Measurements from ENCODE around the gene JAKMIP1. TPM values are rescaled to one million over a fixed set of nuclear protein-coding genes. Genes with fewer than 3 reads are reported as not detected.

Gene JAKMIP1
- polyA plus RNA-seq, 2 donors, result 0.13 to 0.31 TPM

DNA sequence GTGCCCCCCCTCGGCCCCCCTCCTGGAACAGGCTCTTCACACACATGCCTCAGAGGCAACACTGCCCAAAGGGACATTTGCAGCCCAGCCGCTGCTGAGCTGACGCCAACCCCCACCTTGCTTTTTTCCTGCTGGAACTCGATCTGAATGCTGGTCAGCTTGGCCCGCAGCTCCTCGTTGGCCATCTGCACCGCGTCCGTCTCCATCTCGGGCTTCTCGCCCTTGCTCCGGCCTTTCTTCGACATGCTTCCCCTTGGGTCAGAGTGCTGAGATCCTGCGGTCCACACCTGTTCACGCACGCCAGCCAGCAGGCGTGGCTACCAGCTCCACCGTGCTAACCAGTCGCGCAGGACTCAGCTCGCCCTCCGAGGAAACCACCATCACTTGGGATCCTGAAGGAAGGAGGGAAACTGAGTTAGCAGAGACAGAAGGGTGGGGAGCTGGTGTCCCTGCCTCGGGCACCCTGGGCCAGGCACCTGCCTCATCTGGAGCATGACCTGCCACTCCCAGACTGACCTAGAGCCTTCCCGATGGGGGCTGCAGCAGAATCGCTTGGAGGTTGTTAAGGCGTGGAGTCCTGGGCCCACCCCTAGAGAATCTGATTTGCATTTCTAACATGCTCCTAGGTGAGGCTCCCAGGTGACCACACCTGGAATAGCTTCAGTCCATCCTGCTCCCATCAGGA lies 87.6 kb downstream of the JAKMIP1 start:
- Histone ChIP-seq H3K4me1 (ENCODE audit: control insufficient read depth in 2 of 2, insufficient read depth in 2 of 2, low read length in 1 of 2) (peaks cover 0 to 2% of the 10 kb centered on the region in 2 donors), H3K27me3 (ENCODE audit: control insufficient read depth in 1 of 2, insufficient read depth in 2 of 2, low read length in 2 of 2) (peaks cover 0 to 3% of the 10 kb centered on the region in 2 donors), H3K27ac (ENCODE audit: low read depth in 2 of 2, low read length in 1 of 2) (no peak overlapping the region), H3K4me3 (ENCODE audit: low read depth in 1 of 2, low read length in 2 of 2) (no peak overlapping the region), H3K9me3 (ENCODE audit: control insufficient read depth in 2 of 2, insufficient read depth in 1 of 2, low read depth in 1 of 2, low read length in 1 of 2) (no peaks in the 10 kb centered on the region), H3K36me3 (ENCODE audit: control insufficient read depth in 2 of 2, insufficient read depth in 2 of 2, low read length in 1 of 2) (no peaks in the 10 kb centered on the region)
- WGBS, 2 donors, result 73% methylated on average over 26 of the region's 26 CpGs

DNA sequence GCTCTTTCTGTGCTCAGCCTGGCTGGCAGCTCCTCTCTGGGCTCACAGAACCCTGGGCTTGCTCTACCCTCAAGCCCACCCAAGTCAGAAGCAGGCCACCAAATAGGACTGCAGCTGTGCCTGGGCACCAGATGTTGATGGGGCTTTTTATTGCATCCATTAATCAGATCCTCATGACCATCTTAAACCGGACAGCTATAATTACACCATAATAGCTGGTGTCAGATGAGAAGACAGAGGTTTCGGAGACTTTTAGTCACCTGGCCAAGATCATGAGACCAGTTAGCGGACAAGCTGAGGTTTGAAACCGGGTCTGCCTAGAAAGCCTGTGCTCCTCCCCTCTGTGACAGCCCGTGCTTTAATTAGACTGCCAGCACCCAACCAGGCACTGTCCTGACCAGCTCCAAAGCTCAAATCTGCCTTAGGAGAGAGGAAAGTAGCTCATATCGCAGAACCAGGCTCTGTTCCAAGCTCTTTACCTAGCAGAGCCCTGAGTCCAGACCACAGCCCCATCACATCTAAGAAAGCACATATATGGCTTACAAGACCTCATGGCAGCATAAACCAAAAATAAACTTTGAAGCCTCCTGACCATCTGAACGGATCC lies 88.9 kb downstream of the JAKMIP1 start:
- Histone ChIP-seq H3K4me1 (ENCODE audit: control insufficient read depth in 2 of 2, insufficient read depth in 2 of 2, low read length in 1 of 2) (peaks cover 0 to 2% of the 10 kb centered on the region in 2 donors), H3K4me3 (ENCODE audit: low read depth in 1 of 2, low read length in 2 of 2) (no peak overlapping the region), H3K36me3 (ENCODE audit: control insufficient read depth in 2 of 2, insufficient read depth in 2 of 2, low read length in 1 of 2) (no peaks in the 10 kb centered on the region), H3K27ac (ENCODE audit: low read depth in 2 of 2, low read length in 1 of 2) (no peak overlapping the region), H3K9me3 (ENCODE audit: control insufficient read depth in 2 of 2, insufficient read depth in 1 of 2, low read depth in 1 of 2, low read length in 1 of 2) (no peaks in the 10 kb centered on the region), H3K27me3 (ENCODE audit: control insufficient read depth in 1 of 2, insufficient read depth in 2 of 2, low read length in 2 of 2) (peaks cover 0 to 3% of the 10 kb centered on the region in 2 donors)
- WGBS, 2 donors, result 68 to 79% methylated on average over 7 of the region's 7 CpGs

DNA sequence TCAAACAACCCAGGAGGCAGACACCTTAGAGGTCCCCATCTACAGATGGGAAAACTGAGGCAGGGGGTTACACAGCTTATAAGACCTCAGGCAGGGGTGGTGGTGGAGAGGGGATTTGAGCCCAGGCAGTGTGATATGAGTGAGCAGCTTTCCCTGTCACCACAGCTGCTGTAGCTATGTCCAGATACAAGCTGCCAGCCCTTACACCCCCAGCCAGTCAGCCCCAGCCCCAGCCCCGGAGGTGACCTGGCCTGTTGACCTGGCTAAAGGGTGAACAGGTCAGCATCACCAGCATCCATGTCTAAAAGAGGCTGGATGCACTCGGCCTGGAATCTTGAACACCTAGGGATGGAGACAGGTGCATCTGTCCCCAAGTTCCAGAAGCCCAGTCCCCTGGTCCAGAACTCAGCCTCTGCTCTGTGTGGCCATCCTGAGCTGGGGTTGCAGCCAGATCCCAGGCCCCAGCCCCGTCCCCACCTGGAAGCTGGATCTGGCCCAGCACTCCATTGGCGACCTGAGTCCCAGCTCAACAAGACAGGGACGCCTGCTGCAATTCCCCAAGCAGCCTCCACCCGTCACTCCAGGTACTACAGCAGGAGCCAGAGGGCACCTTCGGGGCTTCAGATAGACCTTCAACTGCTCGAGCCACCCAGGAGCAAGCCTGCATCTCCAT lies 89.5 kb downstream of the JAKMIP1 start:
- 72 to 78% methylated on average over 8 of the region's 8 CpGs for WGBS, 2 donors
- peaks cover 0 to 2% of the 10 kb centered on the region in 2 donors for H3K4me1 ChIP-seq (ENCODE audit: control insufficient read depth in 2 of 2, insufficient read depth in 2 of 2, low read length in 1 of 2)
- H3K4me3 ChIP-seq (ENCODE audit: low read depth in 1 of 2, low read length in 2 of 2), result no peak overlapping the region
- H3K36me3 ChIP-seq (ENCODE audit: control insufficient read depth in 2 of 2, insufficient read depth in 2 of 2, low read length in 1 of 2), result no peaks in the 10 kb centered on the region
- peaks cover 0 to under 1% of the 10 kb centered on the region in 2 donors for H3K9me3 ChIP-seq (ENCODE audit: control insufficient read depth in 2 of 2, insufficient read depth in 1 of 2, low read depth in 1 of 2, low read length in 1 of 2)
- H3K27ac ChIP-seq (ENCODE audit: low read depth in 2 of 2, low read length in 1 of 2), result no peak overlapping the region
- H3K27me3 ChIP-seq (ENCODE audit: control insufficient read depth in 1 of 2, insufficient read depth in 2 of 2, low read length in 2 of 2), result peaks cover 0 to 3% of the 10 kb centered on the region in 2 donors

DNA sequence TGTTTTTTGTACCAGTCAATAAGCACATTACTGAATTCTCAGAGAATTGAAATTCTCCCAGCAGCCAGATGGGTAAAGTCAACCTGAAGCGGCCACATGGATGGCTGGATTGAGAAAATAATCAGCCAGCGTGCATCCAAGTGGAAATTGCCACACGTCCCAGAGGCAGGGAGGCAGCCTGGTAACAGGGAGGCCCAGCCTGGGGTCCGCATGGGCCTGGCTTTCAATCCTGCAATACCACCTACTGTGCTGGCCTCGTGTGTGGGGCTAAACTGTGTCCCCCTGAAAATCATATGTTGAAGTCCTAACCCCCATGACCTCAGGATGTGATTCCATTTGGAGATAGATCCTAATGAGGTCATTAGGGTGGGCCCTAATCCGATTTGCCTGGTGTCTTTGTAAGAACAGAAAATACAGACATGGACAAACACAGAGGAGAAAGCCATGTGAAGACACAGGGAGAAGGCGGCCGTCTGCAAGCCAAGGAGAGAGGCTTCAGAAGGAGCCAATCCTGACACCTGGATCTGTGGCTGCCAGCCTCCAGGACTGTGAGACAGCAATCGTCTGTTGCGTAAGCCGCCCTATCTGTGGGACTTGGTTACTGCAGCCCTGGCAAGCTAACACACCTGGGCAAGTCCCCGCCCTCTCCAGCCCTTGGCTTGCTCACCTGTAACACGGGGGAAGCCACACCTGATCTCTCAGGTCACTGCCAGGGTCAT lies 90.3 kb downstream of the JAKMIP1 start:
- peaks cover 0 to 3% of the 10 kb centered on the region in 2 donors for H3K27me3 ChIP-seq (ENCODE audit: control insufficient read depth in 1 of 2, insufficient read depth in 2 of 2, low read length in 2 of 2)
- H3K36me3 ChIP-seq (ENCODE audit: control insufficient read depth in 2 of 2, insufficient read depth in 2 of 2, low read length in 1 of 2), result no peaks in the 10 kb centered on the region
- peaks cover 0 to 2% of the 10 kb centered on the region in 2 donors for H3K4me1 ChIP-seq (ENCODE audit: control insufficient read depth in 2 of 2, insufficient read depth in 2 of 2, low read length in 1 of 2)
- H3K4me3 ChIP-seq (ENCODE audit: low read depth in 1 of 2, low read length in 2 of 2), result no peak overlapping the region
- no peak overlapping the region for H3K27ac ChIP-seq (ENCODE audit: low read depth in 2 of 2, low read length in 1 of 2)
- 46 to 55% methylated on average over 13 of the region's 13 CpGs for WGBS, 2 donors
- peaks cover 0 to 5% of the 10 kb centered on the region in 2 donors for H3K9me3 ChIP-seq (ENCODE audit: control insufficient read depth in 2 of 2, insufficient read depth in 1 of 2, low read depth in 1 of 2, low read length in 1 of 2)

GRCh38 chr4:6107886-6108285 lies 92.5 kb downstream of the JAKMIP1 start:
- Histone ChIP-seq H3K27me3 (ENCODE audit: control insufficient read depth in 1 of 2, insufficient read depth in 2 of 2, low read length in 2 of 2) (peaks cover 0 to 3% of the 10 kb centered on the region in 2 donors), H3K9me3 (ENCODE audit: control insufficient read depth in 2 of 2, insufficient read depth in 1 of 2, low read depth in 1 of 2, low read length in 1 of 2) (peaks cover 0 to 5% of the 10 kb centered on the region in 2 donors), H3K4me3 (ENCODE audit: low read depth in 1 of 2, low read length in 2 of 2) (no peak overlapping the region), H3K36me3 (ENCODE audit: control insufficient read depth in 2 of 2, insufficient read depth in 2 of 2, low read length in 1 of 2) (no peaks in the 10 kb centered on the region), H3K4me1 (ENCODE audit: control insufficient read depth in 2 of 2, insufficient read depth in 2 of 2, low read length in 1 of 2) (no peaks in the 10 kb centered on the region), H3K27ac (ENCODE audit: low read depth in 2 of 2, low read length in 1 of 2) (no peak overlapping the region)
- WGBS, 2 donors, result 62 to 69% methylated on average over 4 of the region's 4 CpGs

- peaks cover 0 to 5% of the 10 kb centered on the region in 2 donors for H3K9me3 ChIP-seq (ENCODE audit: control insufficient read depth in 2 of 2, insufficient read depth in 1 of 2, low read depth in 1 of 2, low read length in 1 of 2)
- no peaks in the 10 kb centered on the region for H3K4me1 ChIP-seq (ENCODE audit: control insufficient read depth in 2 of 2, insufficient read depth in 2 of 2, low read length in 1 of 2)
- H3K27ac ChIP-seq (ENCODE audit: low read depth in 2 of 2, low read length in 1 of 2), result no peak overlapping the region
- H3K27me3 ChIP-seq (ENCODE audit: control insufficient read depth in 1 of 2, insufficient read depth in 2 of 2, low read length in 2 of 2), result no peaks in the 10 kb centered on the region
- H3K4me3 ChIP-seq (ENCODE audit: low read depth in 1 of 2, low read length in 2 of 2), result no peak overlapping the region
- no peaks in the 10 kb centered on the region for H3K36me3 ChIP-seq (ENCODE audit: control insufficient read depth in 2 of 2, insufficient read depth in 2 of 2, low read length in 1 of 2)
- WGBS, 2 donors, result 85% methylated on average over 14 of the region's 14 CpGs
Observed at GRCh38 chr4:6107114-6107791, 93.1 kb downstream of the JAKMIP1 start.

DNA sequence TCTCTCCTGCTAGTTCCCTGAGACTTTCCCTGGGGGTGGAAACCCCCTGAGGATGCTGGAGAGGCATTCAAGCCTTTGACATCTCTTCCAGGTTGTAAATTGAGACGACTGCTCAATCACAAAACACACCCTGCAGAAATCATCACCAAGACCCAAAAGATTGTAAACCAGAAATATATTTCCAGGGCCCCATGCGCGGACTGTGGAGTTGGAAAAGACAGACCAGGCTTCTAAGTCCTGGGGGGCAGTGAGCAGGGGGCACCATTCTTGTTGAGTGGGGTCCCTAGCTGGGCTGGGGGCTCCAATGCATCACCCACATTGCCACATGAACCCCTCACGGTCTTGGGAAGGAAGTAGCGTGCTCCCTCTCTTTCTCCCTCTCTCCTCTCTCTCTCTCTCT lies 94.2 kb downstream of the JAKMIP1 start:
- Histone ChIP-seq H3K36me3 (ENCODE audit: control insufficient read depth in 2 of 2, insufficient read depth in 2 of 2, low read length in 1 of 2) (no peaks in the 10 kb centered on the region), H3K27ac (ENCODE audit: low read depth in 2 of 2, low read length in 1 of 2) (no peak overlapping the region), H3K4me1 (ENCODE audit: control insufficient read depth in 2 of 2, insufficient read depth in 2 of 2, low read length in 1 of 2) (no peaks in the 10 kb centered on the region), H3K9me3 (ENCODE audit: control insufficient read depth in 2 of 2, insufficient read depth in 1 of 2, low read depth in 1 of 2, low read length in 1 of 2) (peaks cover 0 to 5% of the 10 kb centered on the region in 2 donors), H3K4me3 (ENCODE audit: low read depth in 1 of 2, low read length in 2 of 2) (no peak overlapping the region), H3K27me3 (ENCODE audit: control insufficient read depth in 1 of 2, insufficient read depth in 2 of 2, low read length in 2 of 2) (no peaks in the 10 kb centered on the region)
- WGBS, 2 donors, result 67 to 72% methylated on average over 5 of the region's 5 CpGs

DNA sequence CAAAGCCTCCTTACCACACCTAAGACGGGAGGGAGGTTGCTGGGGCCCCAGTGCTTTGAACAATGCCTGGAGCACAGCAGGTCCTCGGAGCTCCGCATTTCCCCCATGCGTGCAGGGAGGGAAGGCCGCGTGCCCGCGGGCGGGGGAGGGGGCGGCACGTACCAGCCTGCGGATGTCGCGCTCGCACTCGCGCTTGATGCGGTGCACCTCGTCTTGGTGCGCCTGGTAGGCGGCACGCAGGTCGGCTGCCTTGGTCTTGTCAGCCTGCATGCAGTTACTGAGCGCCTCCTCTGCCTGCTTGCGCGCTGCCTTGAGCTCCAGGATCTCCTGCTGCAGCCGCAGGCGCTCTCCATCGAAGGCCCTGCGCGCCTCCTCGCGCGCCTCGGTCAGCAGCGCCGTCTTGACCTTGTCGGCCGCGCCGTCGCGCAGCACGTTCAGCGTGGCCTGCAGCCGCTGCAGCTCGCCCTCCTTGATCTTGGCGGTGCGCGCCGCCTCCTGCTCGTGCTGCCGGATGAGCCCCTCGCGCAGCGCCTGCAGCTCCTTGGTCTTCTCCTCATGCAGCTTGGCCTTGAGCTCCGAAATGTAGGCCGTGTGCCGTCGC lies 94.9 kb downstream of the JAKMIP1 start:
- H3K27me3 ChIP-seq (ENCODE audit: control insufficient read depth in 1 of 2, insufficient read depth in 2 of 2, low read length in 2 of 2), result no peaks in the 10 kb centered on the region
- peaks cover 0 to 5% of the 10 kb centered on the region in 2 donors for H3K9me3 ChIP-seq (ENCODE audit: control insufficient read depth in 2 of 2, insufficient read depth in 1 of 2, low read depth in 1 of 2, low read length in 1 of 2)
- H3K4me1 ChIP-seq (ENCODE audit: control insufficient read depth in 2 of 2, insufficient read depth in 2 of 2, low read length in 1 of 2), result no peaks in the 10 kb centered on the region
- H3K36me3 ChIP-seq (ENCODE audit: control insufficient read depth in 2 of 2, insufficient read depth in 2 of 2, low read length in 1 of 2), result no peaks in the 10 kb centered on the region
- 55 to 68% methylated on average over 59 to 60 of the region's 60 CpGs for WGBS, 2 donors
- no peak overlapping the region for H3K27ac ChIP-seq (ENCODE audit: low read depth in 2 of 2, low read length in 1 of 2)
- no peak overlapping the region for H3K4me3 ChIP-seq (ENCODE audit: low read depth in 1 of 2, low read length in 2 of 2)
